ENCODE results near the gene AQR. TPM values are rescaled to one million over a fixed set of nuclear protein-coding genes. Genes with fewer than 3 reads are reported as not detected.
A peak's percentile ranks its signal among the peaks of the same experiment; 100 is the strongest.

AQR gene
- total and polyA plus RNA-seq, 2 of the 8 experiments (the other 6 are each of a cell fraction or from before 2014, with no cell fraction given), result 34.5 to 57.6 TPM

- TF ChIP-seq SRF (IDR thresholded peaks at IDR 0.05; ENCODE audit: low read depth, low read length), result peak; percentile 100
- no peak for TF ChIP-seq ASH2L (IDR thresholded peaks at IDR 0.05; ENCODE audit: low read length)
- TF ChIP-seq NRF1 (IDR thresholded peaks at IDR 0.05; ENCODE audit: low read depth, low read length), result no peak
- TF ChIP-seq SP2 (IDR thresholded peaks at IDR 0.05; ENCODE audit: low read length), result no peak
- TF ChIP-seq HDAC2 (IDR thresholded peaks at IDR 0.05; ENCODE audit: borderline replicate concordance in 1 of 2, low read depth in 2 of 2, low read length in 2 of 2), result no peak
- TF ChIP-seq KDM1A (IDR thresholded peaks at IDR 0.05; ENCODE audit: borderline replicate concordance, low read length), result no peak
- TF ChIP-seq CHD7 (IDR thresholded peaks at IDR 0.05; ENCODE audit: insufficient replicate concordance, low read length), result no peak
- no peak for TF ChIP-seq FOSL1 (IDR thresholded peaks at IDR 0.05; ENCODE audit: insufficient read depth, low read depth, low read length)
- 0 out of 2 replicates have a peak, but pooled peaks have one; percentile 49 for TF ChIP-seq TAF1 (IDR thresholded peaks at IDR 0.05; ENCODE audit: low read depth, low read length)
- no peak for TF ChIP-seq JUN (IDR thresholded peaks at IDR 0.05; ENCODE audit: low read depth, low read length)
- TF ChIP-seq CHD1 (IDR thresholded peaks at IDR 0.05; ENCODE audit: low read depth, low read length), result no peak
- TF ChIP-seq POLR2A (IDR thresholded peaks at IDR 0.05; ENCODE audit: control extremely low read depth in 1 of 2, low read depth in 2 of 2, low read length in 2 of 2), result peak in 1 of 2 experiments; percentile 62; a peak in 1 of 3 replicates
Measured at GRCh38 chr15:34892963-34893591, 76.5 kb downstream of the AQR start (continued).
